GM12878 (cell line): ENCODE results near the gene ACTN2. TPM values are rescaled to one million over a fixed set of nuclear protein-coding genes. Genes with fewer than 3 reads are reported as not detected.

Experiments
- ATAC-seq: fragments of 200-7000 bp; cut with Tn5 transposase; 3 replicates; pipeline ENCODE4 v1.9.1; 2020; ENCODE audit warnings: mild to moderate bottlenecking, moderate library complexity
- BruUV-seq: library from RNA; stranded (reverse); fragments of 400-500 nt; replicated peaks from 2 replicates; lab custom pipeline; 2021; lab: Mats Ljungman, UMichigan
- CTCF ChIA-PET: fragments of 300-600 bp; sonication (Branson Sonifier 250); formaldehyde crosslinking; extraction: SDS; loops from one replicate; lab custom pipeline; 2021; ENCODE audit warnings: inconsistent platforms; lab: Yijun Ruan, JAX
- POLR2A ChIA-PET: fragments of 350-600 bp; formaldehyde crosslinking; extraction: SDS; loops from one replicate; lab custom pipeline; 2021; ENCODE audit warnings: inconsistent platforms; lab: Charles Lee
- RAD21 ChIA-PET: fragments of 300-600 bp; sonication (Branson Sonifier 250); formaldehyde crosslinking; loops from one replicate; lab custom pipeline; 2023; ENCODE audit warnings: antibody characterized with exemption; ENCODE audit not compliant: unreplicated experiment; lab: Charles Lee
- SMC1A ChIA-PET: fragments of 300-600 bp; sonication (Branson Sonifier 250); formaldehyde crosslinking; loops from one replicate; lab custom pipeline; 2023; ENCODE audit not compliant: unreplicated experiment, uncharacterized antibody; lab: Charles Lee
- DNase-seq: peaks from one replicate; pipeline ENCODE4 v3.0.0-alpha.2; 2011; ENCODE audit warnings: low read depth, low spot score
- FAIRE-seq: peaks from 3 replicates; lab custom pipeline; 2011; peaks lifted over from hg19 to GRCh38; lab: Jason Lieb, UNC
- H2AFZ ChIP-seq: 2 replicates; pipeline ENCODE4 v1.6.0; 2011; ENCODE audit warnings: low read depth, low read length, control low read depth; ENCODE audit not compliant: control insufficient read depth
- H3K27ac ChIP-seq: 2 replicates; pipeline ENCODE4 v1.5.1; 2011; ENCODE audit warnings: control low read depth; ENCODE audit not compliant: control insufficient read depth, insufficient read depth
- H3K27me3 ChIP-seq, 2 experiments: replicated peaks in 1 of 2; 2 replicates each; pipeline versions ENCODE4 v1.6.0 to v1.6.1; 2011; ENCODE audit warnings: low read length in 1 of 2; ENCODE audit not compliant: control insufficient read depth in 2 of 2, insufficient read depth in 2 of 2
- H3K36me3 ChIP-seq, 2 experiments: 2 replicates each; pipeline ENCODE4 v1.5.1; 2011; ENCODE audit warnings: low read length in 1 of 2; ENCODE audit not compliant: control insufficient read depth in 2 of 2, insufficient read depth in 2 of 2
- H3K4me1 ChIP-seq: 2 replicates; pipeline ENCODE4 v1.6.1; 2011; ENCODE audit warnings: mild to moderate bottlenecking, low read length, moderate library complexity, mixed read lengths; ENCODE audit not compliant: control insufficient read depth, insufficient read depth
- H3K4me2 ChIP-seq: 2 replicates; pipeline ENCODE4 v1.6.0; 2011; ENCODE audit warnings: control low read depth; ENCODE audit not compliant: control insufficient read depth, insufficient read depth
- H3K4me3 ChIP-seq: fragments of 200-600 bp; sonication (generic); 2 replicates; pipeline ENCODE4 v1.5.1; 2016
- H3K79me2 ChIP-seq: 2 replicates; pipeline ENCODE4 v1.6.0; 2011; ENCODE audit warnings: low read length; ENCODE audit not compliant: control insufficient read depth, insufficient read depth
- H3K9ac ChIP-seq: 2 replicates; pipeline ENCODE4 v1.8.0; 2011; ENCODE audit warnings: low read length, control low read depth, mixed read lengths; ENCODE audit not compliant: control insufficient read depth, insufficient read depth
- H3K9me3 ChIP-seq: replicated peaks from 3 replicates; pipeline ENCODE4 v1.5.1; 2011; ENCODE audit warnings: mild to moderate bottlenecking, low read length; ENCODE audit not compliant: control insufficient read depth, insufficient read depth
- H4K20me1 ChIP-seq: 2 replicates; pipeline ENCODE4 v1.6.0; 2011; ENCODE audit not compliant: control insufficient read depth, insufficient read depth
- CHD2 ChIP-seq: IDR thresholded peaks from 2 replicates; pipeline ENCODE4 v1.6.1; 2011; ENCODE audit warnings: low read depth, low read length, improper control_type of control experiment, borderline replicate concordance
- GATAD2B ChIP-seq: fragments of 450-650 bp; conservative IDR thresholded peaks from 2 replicates; pipeline ENCODE4 v1.6.1; 2017; ENCODE audit warnings: low read depth, mild to moderate bottlenecking, moderate library complexity
- IRF4 ChIP-seq: IDR thresholded peaks from 2 replicates; pipeline ENCODE4 v1.6.1; 2011; ENCODE audit warnings: low read depth, low read length
- SMC3 ChIP-seq: IDR thresholded peaks from 2 replicates; pipeline ENCODE4 v1.6.1; 2011; ENCODE audit warnings: low read length, improper control_type of control experiment, borderline replicate concordance
- SREBF2 ChIP-seq: IDR thresholded peaks from 2 replicates; pipeline ENCODE4 v1.6.1; 2012; ENCODE audit warnings: mild to moderate bottlenecking, low read length
- ZBED1 ChIP-seq: IDR thresholded peaks from 2 replicates; pipeline ENCODE4 v1.6.1; 2016; ENCODE audit warnings: borderline replicate concordance
- WGBS: methylation state at CpG from one replicate; pipeline ENCODE4 v1.1.6; 2016; ENCODE audit warnings: low lambda C conversion rate; ENCODE audit not compliant: insufficient replicate concordance, insufficient coverage; ENCODE audit errors: missing lambda C conversion rate; 5-methylcytosine and 5-hydroxymethylcytosine counted together
- in situ Hi-C: fragments of 300-500 bp; cut with MboI; formaldehyde crosslinking; loops from 9 replicates; pipeline ENCODE4 v1.14.3; 2018; ENCODE audit warnings: mixed read lengths
- intact Hi-C: fragments of 100-400 bp; cut with micrococcal nuclease; formaldehyde crosslinking; loops from one replicate; pipeline ENCODE4 v1.14.2; 2022; ENCODE audit not compliant: unreplicated experiment
- polyA plus RNA-seq, 11 experiments: library from polyadenylated mRNA; depleted of rRNA in 4 of 11; unstranded in 6 of 11; stranded (reverse) in 5 of 11; fragments of >200 nt; fragmentation: Nextera tagmentation in 4 of 11; fragmentation: Illumina TruSeq in 1 of 11; extraction: Ambion mirVana in 4 of 11; extraction: Trizol in 1 of 11; gene quantifications; 1 replicate in 1 of 11; 2 replicates in 10 of 11; pipeline versions ENCODE4 v1.2.1 to v1.2.3, GENCODE V29; 2011 to 2016; ENCODE audit warnings: inconsistent platforms in 2 of 11, missing spikeins in 2 of 11, low read depth in 1 of 11
- total RNA-seq, 4 experiments: library from RNA; depleted of rRNA in 3 of 4; stranded (reverse); fragments of >200 nt in 3 of 4; fragmentation: Illumina TruSeq in 1 of 4; extraction: Trizol in 1 of 4; gene quantifications; 2 replicates each; pipeline versions ENCODE4 v1.2.1 to v1.2.3, GENCODE V29; 2013 to 2021
- TF ChIP-seq, protein P1 (sequence below): fragments of 450-650 bp; IDR thresholded peaks from 2 replicates; pipeline ENCODE4 v1.6.1; 2017; ENCODE audit warnings: mild to moderate bottlenecking, low read depth, inconsistent platforms; ENCODE audit not compliant: poor library complexity, severe bottlenecking
- TF ChIP-seq, protein P2 (sequence below): fragments of 450-650 bp; conservative IDR thresholded peaks from 2 replicates; pipeline ENCODE4 v1.6.1; 2017; ENCODE audit warnings: mild to moderate bottlenecking, moderate library complexity
- TF ChIP-seq, protein P3 (sequence below): fragments of 450-650 bp; IDR thresholded peaks from 2 replicates; pipeline ENCODE4 v1.6.1; 2018; ENCODE audit warnings: mild to moderate bottlenecking, low read depth, moderate library complexity; ENCODE audit not compliant: partially characterized antibody
- TF ChIP-seq, protein P4 (sequence below): IDR thresholded peaks from 2 replicates; pipeline ENCODE4 v1.6.1; 2011; ENCODE audit warnings: borderline replicate concordance, low read depth, mild to moderate bottlenecking, moderate library complexity, low read length; ENCODE audit not compliant: insufficient read depth, poor library complexity, severe bottlenecking

ACTN2 gene
- total and polyA plus RNA-seq, 10 of the 15 experiments (the other 5 are each of a cell fraction or from before 2014, with no cell fraction given) = 0.10 TPM; not detected in 9

DNA sequence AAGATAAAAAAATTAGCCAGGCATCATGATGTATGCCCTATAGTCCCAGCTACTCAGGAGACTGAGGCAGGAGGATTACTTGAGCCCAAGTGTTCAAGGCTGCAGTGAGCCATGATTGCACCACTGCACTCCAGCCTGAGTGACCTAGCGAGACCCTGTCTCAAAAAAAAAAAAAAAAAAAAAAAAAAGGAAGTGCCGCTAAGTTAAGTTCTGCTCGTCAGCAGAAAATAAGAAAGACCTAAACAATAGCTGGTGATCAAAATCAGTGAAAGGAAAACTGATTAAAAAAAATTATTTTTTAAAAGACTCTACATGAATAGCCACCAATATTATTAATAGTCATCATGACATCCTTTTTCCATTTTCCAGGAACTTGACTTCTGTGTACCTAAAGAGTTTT lies 64.6 kb downstream of the ACTN2 start:
- Histone ChIP-seq H3K9me3 (no peaks in the 10 kb centered on the region), H3K27me3 (no peaks in the 10 kb centered on the region; a peak in 1 of 4 replicates), H2AFZ (no peak overlapping the region), H3K79me2 (no peaks in the 10 kb centered on the region), H3K4me2 (no peak overlapping the region), H3K9ac (no peak overlapping the region), H4K20me1 (no peaks in the 10 kb centered on the region), H3K36me3 (no peaks in the 10 kb centered on the region), H3K4me1 (no peaks in the 10 kb centered on the region), H3K27ac (no peak overlapping the region), H3K4me3 (no peak overlapping the region)
- BruUV-seq = no TSS peak
- DNase-seq (no peak), FAIRE-seq (no peak), ATAC-seq (no peak)
- POLR2A ChIA-PET = no interaction called here
- SMC1A ChIA-PET = interaction anchor here (0.6 to 1.4 kb wide), 2 partner anchors 9 to 242 kb away, joined by 3 read pairs; no protein-coding TSS in a partner anchor
- RAD21 ChIA-PET = interaction anchor here (1.2 kb wide), 1 partner anchor 629 kb away, joined by 5 read pairs; no protein-coding TSS in a partner anchor
- in situ Hi-C loops (loop anchor here (10.0 kb wide), 2 partner anchors 634 to 814 kb away; no protein-coding TSS in a partner anchor), intact Hi-C loops (loop anchor here (10.0 kb wide), 2 partner anchors 374 to 814 kb away; no protein-coding TSS in a partner anchor)
- CTCF ChIA-PET = interaction anchor here (0.6 to 2.4 kb wide), 2 partner anchors 9 to 458 kb away, joined by 3 to 13 read pairs; no protein-coding TSS in a partner anchor
- 48% methylated on average over 2 of the region's 3 CpGs for WGBS
- TF ChIP-seq SMC3 (no peak), CHD2 (no peak), ZBED1 (no peak), SREBF2 (no peak), GATAD2B (no peak), IRF4 (no peak)
- TF ChIP-seq, protein P1, sequence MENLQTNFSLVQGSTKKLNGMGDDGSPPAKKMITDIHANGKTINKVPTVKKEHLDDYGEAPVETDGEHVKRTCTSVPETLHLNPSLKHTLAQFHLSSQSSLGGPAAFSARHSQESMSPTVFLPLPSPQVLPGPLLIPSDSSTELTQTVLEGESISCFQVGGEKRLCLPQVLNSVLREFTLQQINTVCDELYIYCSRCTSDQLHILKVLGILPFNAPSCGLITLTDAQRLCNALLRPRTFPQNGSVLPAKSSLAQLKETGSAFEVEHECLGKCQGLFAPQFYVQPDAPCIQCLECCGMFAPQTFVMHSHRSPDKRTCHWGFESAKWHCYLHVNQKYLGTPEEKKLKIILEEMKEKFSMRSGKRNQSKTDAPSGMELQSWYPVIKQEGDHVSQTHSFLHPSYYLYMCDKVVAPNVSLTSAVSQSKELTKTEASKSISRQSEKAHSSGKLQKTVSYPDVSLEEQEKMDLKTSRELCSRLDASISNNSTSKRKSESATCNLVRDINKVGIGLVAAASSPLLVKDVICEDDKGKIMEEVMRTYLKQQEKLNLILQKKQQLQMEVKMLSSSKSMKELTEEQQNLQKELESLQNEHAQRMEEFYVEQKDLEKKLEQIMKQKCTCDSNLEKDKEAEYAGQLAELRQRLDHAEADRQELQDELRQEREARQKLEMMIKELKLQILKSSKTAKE = no peak
- TF ChIP-seq, protein P2, sequence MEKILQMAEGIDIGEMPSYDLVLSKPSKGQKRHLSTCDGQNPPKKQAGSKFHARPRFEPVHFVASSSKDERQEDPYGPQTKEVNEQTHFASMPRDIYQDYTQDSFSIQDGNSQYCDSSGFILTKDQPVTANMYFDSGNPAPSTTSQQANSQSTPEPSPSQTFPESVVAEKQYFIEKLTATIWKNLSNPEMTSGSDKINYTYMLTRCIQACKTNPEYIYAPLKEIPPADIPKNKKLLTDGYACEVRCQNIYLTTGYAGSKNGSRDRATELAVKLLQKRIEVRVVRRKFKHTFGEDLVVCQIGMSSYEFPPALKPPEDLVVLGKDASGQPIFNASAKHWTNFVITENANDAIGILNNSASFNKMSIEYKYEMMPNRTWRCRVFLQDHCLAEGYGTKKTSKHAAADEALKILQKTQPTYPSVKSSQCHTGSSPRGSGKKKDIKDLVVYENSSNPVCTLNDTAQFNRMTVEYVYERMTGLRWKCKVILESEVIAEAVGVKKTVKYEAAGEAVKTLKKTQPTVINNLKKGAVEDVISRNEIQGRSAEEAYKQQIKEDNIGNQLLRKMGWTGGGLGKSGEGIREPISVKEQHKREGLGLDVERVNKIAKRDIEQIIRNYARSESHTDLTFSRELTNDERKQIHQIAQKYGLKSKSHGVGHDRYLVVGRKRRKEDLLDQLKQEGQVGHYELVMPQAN = no peak
- TF ChIP-seq, protein P3, sequence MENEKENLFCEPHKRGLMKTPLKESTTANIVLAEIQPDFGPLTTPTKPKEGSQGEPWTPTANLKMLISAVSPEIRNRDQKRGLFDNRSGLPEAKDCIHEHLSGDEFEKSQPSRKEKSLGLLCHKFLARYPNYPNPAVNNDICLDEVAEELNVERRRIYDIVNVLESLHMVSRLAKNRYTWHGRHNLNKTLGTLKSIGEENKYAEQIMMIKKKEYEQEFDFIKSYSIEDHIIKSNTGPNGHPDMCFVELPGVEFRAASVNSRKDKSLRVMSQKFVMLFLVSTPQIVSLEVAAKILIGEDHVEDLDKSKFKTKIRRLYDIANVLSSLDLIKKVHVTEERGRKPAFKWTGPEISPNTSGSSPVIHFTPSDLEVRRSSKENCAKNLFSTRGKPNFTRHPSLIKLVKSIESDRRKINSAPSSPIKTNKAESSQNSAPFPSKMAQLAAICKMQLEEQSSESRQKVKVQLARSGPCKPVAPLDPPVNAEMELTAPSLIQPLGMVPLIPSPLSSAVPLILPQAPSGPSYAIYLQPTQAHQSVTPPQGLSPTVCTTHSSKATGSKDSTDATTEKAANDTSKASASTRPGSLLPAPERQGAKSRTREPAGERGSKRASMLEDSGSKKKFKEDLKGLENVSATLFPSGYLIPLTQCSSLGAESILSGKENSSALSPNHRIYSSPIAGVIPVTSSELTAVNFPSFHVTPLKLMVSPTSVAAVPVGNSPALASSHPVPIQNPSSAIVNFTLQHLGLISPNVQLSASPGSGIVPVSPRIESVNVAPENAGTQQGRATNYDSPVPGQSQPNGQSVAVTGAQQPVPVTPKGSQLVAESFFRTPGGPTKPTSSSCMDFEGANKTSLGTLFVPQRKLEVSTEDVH = no peak
- TF ChIP-seq, protein P4, sequence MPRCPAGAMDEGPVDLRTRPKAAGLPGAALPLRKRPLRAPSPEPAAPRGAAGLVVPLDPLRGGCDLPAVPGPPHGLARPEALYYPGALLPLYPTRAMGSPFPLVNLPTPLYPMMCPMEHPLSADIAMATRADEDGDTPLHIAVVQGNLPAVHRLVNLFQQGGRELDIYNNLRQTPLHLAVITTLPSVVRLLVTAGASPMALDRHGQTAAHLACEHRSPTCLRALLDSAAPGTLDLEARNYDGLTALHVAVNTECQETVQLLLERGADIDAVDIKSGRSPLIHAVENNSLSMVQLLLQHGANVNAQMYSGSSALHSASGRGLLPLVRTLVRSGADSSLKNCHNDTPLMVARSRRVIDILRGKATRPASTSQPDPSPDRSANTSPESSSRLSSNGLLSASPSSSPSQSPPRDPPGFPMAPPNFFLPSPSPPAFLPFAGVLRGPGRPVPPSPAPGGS = no peak
